ENCODE results near the gene CMTM2. TPM values are rescaled to one million over a fixed set of nuclear protein-coding genes. Genes with fewer than 3 reads are reported as not detected.

The CMTM2 gene
- total and polyA plus RNA-seq, 9 of the 15 experiments (the other 6 are each of a cell fraction or from before 2014, with no cell fraction given): not detected

DNA sequence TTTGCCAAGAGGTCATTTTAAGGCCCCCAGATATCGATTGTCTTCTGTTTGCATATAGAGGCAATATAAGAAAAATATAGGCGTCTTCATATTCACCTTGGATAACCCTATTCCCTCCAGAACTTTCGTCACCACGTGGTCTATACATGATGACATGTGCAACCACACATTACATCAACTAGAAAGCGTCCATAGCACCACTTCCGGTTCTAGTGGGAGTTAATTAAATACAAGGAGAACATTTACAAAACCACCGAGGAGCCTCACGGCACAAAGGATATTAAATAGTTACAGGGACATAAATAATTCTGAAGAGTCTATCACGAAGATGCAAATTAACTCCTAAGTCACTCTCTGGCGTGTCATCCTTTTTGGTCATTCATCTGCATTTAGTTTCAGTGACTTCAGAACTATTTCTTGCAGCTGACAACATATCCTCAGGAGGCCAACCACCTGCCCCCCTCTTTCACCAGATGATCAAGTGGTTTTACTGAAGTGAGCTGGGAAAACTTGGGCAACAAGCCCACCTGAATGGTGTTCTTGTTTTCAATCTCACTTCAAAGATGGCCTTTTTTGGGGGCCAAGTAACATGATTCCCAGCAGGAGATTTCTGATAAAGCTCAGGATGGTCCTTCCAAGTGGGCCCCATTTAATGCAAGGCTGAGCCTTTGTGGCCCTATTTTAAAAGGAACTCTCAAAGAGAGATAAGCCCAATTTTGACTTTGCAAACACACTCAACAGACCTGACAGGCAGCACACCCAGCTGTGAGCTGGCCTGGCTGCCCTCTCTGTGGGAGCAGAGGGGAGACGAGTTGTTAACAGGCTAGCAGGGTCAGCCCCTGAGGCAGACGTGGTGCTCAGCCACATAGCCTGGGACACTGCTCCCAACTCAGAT is 40.5 kb downstream of the CMTM2 start (continued):
- TF ChIP-seq, protein P1, sequence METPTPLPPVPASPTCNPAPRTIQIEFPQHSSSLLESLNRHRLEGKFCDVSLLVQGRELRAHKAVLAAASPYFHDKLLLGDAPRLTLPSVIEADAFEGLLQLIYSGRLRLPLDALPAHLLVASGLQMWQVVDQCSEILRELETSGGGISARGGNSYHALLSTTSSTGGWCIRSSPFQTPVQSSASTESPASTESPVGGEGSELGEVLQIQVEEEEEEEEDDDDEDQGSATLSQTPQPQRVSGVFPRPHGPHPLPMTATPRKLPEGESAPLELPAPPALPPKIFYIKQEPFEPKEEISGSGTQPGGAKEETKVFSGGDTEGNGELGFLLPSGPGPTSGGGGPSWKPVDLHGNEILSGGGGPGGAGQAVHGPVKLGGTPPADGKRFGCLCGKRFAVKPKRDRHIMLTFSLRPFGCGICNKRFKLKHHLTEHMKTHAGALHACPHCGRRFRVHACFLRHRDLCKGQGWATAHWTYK (CRISPR knock-in tag; IDR thresholded peaks at IDR 0.05): no peak
- TF ChIP-seq ZKSCAN3 (CRISPR knock-in tag; IDR thresholded peaks at IDR 0.05): no peak
- no peak for TF ChIP-seq CBFB (CRISPR knock-in tag; IDR thresholded peaks at IDR 0.05)
- no peak for TF ChIP-seq NRF1 (conservative IDR thresholded peaks at IDR 0.05 in 1 of 2, IDR thresholded peaks at IDR 0.05 in 1 of 2)
- TF ChIP-seq, protein P2, sequence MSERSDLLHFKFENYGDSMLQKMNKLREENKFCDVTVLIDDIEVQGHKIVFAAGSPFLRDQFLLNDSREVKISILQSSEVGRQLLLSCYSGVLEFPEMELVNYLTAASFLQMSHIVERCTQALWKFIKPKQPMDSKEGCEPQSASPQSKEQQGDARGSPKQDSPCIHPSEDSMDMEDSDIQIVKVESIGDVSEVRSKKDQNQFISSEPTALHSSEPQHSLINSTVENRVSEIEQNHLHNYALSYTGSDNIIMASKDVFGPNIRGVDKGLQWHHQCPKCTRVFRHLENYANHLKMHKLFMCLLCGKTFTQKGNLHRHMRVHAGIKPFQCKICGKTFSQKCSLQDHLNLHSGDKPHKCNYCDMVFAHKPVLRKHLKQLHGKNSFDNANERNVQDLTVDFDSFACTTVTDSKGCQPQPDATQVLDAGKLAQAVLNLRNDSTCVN (CRISPR knock-in tag; IDR thresholded peaks at IDR 0.05): no peak
- TF ChIP-seq ZNF184 (CRISPR knock-in tag; IDR thresholded peaks at IDR 0.05): no peak
- TF ChIP-seq ZNF134 (CRISPR knock-in tag; conservative IDR thresholded peaks at IDR 0.05): no peak
- TF ChIP-seq, protein P3, sequence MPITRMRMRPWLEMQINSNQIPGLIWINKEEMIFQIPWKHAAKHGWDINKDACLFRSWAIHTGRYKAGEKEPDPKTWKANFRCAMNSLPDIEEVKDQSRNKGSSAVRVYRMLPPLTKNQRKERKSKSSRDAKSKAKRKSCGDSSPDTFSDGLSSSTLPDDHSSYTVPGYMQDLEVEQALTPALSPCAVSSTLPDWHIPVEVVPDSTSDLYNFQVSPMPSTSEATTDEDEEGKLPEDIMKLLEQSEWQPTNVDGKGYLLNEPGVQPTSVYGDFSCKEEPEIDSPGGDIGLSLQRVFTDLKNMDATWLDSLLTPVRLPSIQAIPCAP (CRISPR knock-in tag; IDR thresholded peaks at IDR 0.05; ENCODE audit: borderline replicate concordance): no peak
- TF ChIP-seq, protein P4, sequence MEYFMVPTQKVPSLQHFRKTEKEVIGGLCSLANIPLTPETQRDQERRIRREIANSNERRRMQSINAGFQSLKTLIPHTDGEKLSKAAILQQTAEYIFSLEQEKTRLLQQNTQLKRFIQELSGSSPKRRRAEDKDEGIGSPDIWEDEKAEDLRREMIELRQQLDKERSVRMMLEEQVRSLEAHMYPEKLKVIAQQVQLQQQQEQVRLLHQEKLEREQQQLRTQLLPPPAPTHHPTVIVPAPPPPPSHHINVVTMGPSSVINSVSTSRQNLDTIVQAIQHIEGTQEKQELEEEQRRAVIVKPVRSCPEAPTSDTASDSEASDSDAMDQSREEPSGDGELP (CRISPR knock-in tag; IDR thresholded peaks at IDR 0.05; ENCODE audit: borderline replicate concordance): peak; percentile 81; the same call in 1 of the 2 replicates
- no peak for TF ChIP-seq ESRRB (CRISPR knock-in tag; IDR thresholded peaks at IDR 0.05; ENCODE audit: borderline replicate concordance)

All from K562 (cell line).